ENCODE measurements around the gene USO1. TPM values are rescaled to one million over a fixed set of nuclear protein-coding genes. Genes with fewer than 3 reads are reported as not detected.
A peak's percentile ranks its signal among the peaks of the same experiment; 100 is the strongest.

The USO1 gene
- total and polyA plus RNA-seq, 2 experiments from 2014 or later, result 74.2 to 117 TPM

DNA sequence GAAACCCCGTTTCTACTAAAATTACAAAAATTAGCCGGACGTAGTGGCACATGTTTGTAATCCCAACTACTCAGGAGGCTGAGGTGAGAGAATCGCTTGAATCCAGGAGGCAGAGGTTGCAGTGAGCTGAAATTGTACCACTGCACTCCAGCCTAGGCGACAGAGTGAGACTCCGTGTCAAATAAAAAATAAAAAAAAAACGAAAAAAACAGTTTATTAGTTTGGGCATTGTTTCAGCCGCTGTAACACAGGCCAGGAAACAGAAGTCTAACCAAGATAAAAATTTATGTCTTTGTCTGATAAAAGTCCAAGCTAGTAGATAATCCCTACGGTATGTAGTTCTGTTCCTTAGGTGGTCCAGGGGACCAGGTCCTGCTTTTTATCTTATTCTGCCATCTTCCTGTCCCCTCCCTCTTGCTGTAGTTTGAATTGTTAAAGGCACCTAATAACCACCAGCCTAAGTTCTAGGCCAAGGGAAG lies 21.4 kb downstream of the USO1 start:
- in situ Hi-C loops (cut with MboI), result no loop called here
- peaks cover 11% of the 10 kb centered on the region; the same call in 1 of the 2 replicates for H4K20me1 ChIP-seq (ENCODE audit: insufficient read depth)
- no peaks in the 10 kb centered on the region for H3K9me3 ChIP-seq (ENCODE audit: low read depth)
- peaks cover 99% of the 10 kb centered on the region for H3K79me2 ChIP-seq (ENCODE audit: insufficient read depth)
- H3K4me1 ChIP-seq (ENCODE audit: insufficient read depth), result peaks cover 14% of the 10 kb centered on the region
- H3K4me2 ChIP-seq (ENCODE audit: unreplicated experiment), result peak overlapping the region; percentile 45
- no peak overlapping the region for H3K9ac ChIP-seq
- H3F3A ChIP-seq (ENCODE audit: insufficient read depth), result peaks cover 15% of the 10 kb centered on the region; the same call in 1 of the 2 replicates
- H3K9me2 ChIP-seq (ENCODE audit: insufficient read depth), result no peaks in the 10 kb centered on the region
- no peak overlapping the region for H3K4me3 ChIP-seq
- no peak for DNase-seq
- no peaks in the 10 kb centered on the region for H3K36me3 ChIP-seq (ENCODE audit: low read depth)
- H3K27me3 ChIP-seq (replicated peaks; ENCODE audit: insufficient read depth), result no peaks in the 10 kb centered on the region
- peak overlapping the region; percentile 47 for H3K27ac ChIP-seq
- H2AFZ ChIP-seq, result no peak overlapping the region
- 59 to 65% methylated on average over 9 of the region's 9 CpGs for WGBS, 2 experiments (ENCODE audit: low coverage in 1 of 2, low lambda C conversion rate in 2 of 2, missing lambda C conversion rate in 2 of 2)
- TF ChIP-seq EZH2 (IDR thresholded peaks at IDR 0.05; ENCODE audit: insufficient read depth, poor library complexity, severe bottlenecking) (no peak), EZH2phosphoT487 (IDR thresholded peaks at IDR 0.05; ENCODE audit: insufficient read depth, low read depth) (no peak)

DNA sequence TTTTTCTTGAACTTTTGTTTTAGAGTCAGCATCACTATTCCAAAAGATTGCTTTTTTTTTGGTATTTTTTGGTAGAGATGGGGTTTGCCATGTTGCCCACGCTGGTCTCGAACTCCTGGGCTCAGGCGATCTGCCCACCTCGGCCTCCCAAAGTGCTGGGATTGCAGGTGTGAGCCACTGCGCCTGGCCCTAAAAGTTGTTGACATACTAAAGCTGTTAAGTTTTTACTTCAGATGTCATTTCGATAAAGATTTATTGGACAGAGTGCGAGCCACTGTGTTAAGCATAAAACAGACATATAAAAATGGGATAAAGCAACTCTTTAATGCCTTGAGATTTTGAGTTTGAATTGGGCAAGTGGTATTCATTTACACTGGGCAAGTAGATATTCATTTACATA lies 28.3 kb downstream of the USO1 start:
- Histone ChIP-seq H3K4me3 (no peak overlapping the region), H3K4me2 (ENCODE audit: unreplicated experiment) (no peak overlapping the region), H3K9me2 (ENCODE audit: insufficient read depth) (no peaks in the 10 kb centered on the region), H3K9me3 (ENCODE audit: low read depth) (no peaks in the 10 kb centered on the region), H3K27me3 (replicated peaks; ENCODE audit: insufficient read depth) (no peaks in the 10 kb centered on the region), H3F3A (ENCODE audit: insufficient read depth) (peaks cover 7% of the 10 kb centered on the region; the same call in 1 of the 2 replicates), H3K79me2 (ENCODE audit: insufficient read depth) (peaks cover 98% of the 10 kb centered on the region), H4K20me1 (ENCODE audit: insufficient read depth) (no peaks in the 10 kb centered on the region), H2AFZ (no peak overlapping the region), H3K4me1 (ENCODE audit: insufficient read depth) (no peaks in the 10 kb centered on the region), H3K36me3 (ENCODE audit: low read depth) (peaks cover 27% of the 10 kb centered on the region), H3K9ac (no peak overlapping the region), H3K27ac (no peak overlapping the region)
- in situ Hi-C loops (cut with MboI), result no loop called here
- no peak for DNase-seq
- TF ChIP-seq EZH2phosphoT487 (IDR thresholded peaks at IDR 0.05; ENCODE audit: insufficient read depth, low read depth) (no peak), EZH2 (IDR thresholded peaks at IDR 0.05; ENCODE audit: insufficient read depth, poor library complexity, severe bottlenecking) (no peak)
- 94 to 95% methylated on average over 7 of the region's 7 CpGs for WGBS, 2 experiments (ENCODE audit: low coverage in 1 of 2, low lambda C conversion rate in 2 of 2, missing lambda C conversion rate in 2 of 2)

DNA sequence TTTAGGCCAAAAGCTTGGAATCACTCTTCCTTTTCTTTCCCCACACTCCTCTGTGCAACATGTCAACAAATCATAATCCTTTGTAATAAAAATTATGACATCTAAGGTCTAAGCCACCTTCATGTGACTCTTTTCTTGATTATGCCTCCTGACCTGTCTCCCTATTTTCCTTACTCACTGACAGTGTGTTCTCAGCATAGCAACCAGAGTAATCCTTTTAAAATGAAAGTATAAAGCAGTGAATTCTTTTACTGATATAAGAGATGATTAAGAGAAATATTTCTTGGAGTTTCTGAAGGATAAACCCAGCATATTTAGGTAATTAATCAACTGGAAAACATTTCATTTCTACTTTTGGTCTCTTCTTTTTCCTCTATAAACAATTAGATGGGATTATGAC lies 44.7 kb downstream of the USO1 start:
- no peak overlapping the region for H2AFZ ChIP-seq
- H3K9me3 ChIP-seq (ENCODE audit: low read depth), result no peaks in the 10 kb centered on the region
- TF ChIP-seq EZH2phosphoT487 (IDR thresholded peaks at IDR 0.05; ENCODE audit: insufficient read depth, low read depth) (no peak), EZH2 (IDR thresholded peaks at IDR 0.05; ENCODE audit: insufficient read depth, poor library complexity, severe bottlenecking) (no peak)
- no peaks in the 10 kb centered on the region for H4K20me1 ChIP-seq (ENCODE audit: insufficient read depth)
- peaks cover 49% of the 10 kb centered on the region for H3K79me2 ChIP-seq (ENCODE audit: insufficient read depth)
- H3K36me3 ChIP-seq (ENCODE audit: low read depth), result peaks cover 37% of the 10 kb centered on the region
- H3K9ac ChIP-seq, result peak overlapping the region; percentile 59
- peaks cover 24% of the 10 kb centered on the region; the same call in 1 of the 2 replicates for H3F3A ChIP-seq (ENCODE audit: insufficient read depth)
- peak; percentile 55 for DNase-seq
- H3K9me2 ChIP-seq (ENCODE audit: insufficient read depth), result no peaks in the 10 kb centered on the region
- H3K27me3 ChIP-seq (replicated peaks; ENCODE audit: insufficient read depth), result no peaks in the 10 kb centered on the region
- H3K27ac ChIP-seq, result peak overlapping the region; percentile 79
- H3K4me1 ChIP-seq (ENCODE audit: insufficient read depth), result peaks cover 15% of the 10 kb centered on the region
- in situ Hi-C loops (cut with MboI), result no loop called here
- peak overlapping the region; percentile 67 for H3K4me2 ChIP-seq (ENCODE audit: unreplicated experiment)
- peak overlapping the region; percentile 16; the same call in 1 of the 2 replicates for H3K4me3 ChIP-seq

DNA sequence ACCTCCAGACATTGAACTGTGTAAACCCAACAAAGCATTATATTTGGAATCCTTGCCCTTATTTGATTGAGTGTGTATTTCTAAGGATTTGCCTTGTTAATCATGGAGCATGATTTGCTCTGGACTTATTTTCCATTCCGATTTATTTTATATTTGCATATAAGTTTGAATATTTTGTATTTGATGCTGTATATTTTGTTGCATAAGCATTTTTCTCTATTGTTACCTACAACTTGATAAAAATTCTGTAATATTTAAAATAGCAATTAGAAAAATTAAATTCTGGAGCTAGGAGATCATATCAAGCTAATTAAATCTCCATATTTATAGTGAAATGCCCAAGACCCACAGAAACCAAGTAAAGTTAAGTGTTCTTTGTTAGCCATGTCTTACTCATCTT lies 47.2 kb downstream of the USO1 start:
- Histone ChIP-seq H3K36me3 (ENCODE audit: low read depth) (peaks cover 63% of the 10 kb centered on the region), H3K79me2 (ENCODE audit: insufficient read depth) (peaks cover 52% of the 10 kb centered on the region), H2AFZ (no peak overlapping the region), H3K9me2 (ENCODE audit: insufficient read depth) (no peaks in the 10 kb centered on the region), H3K9me3 (ENCODE audit: low read depth) (no peaks in the 10 kb centered on the region), H3K4me2 (ENCODE audit: unreplicated experiment) (no peak overlapping the region), H4K20me1 (ENCODE audit: insufficient read depth) (no peaks in the 10 kb centered on the region), H3K4me3 (no peak overlapping the region), H3K27ac (no peak overlapping the region), H3K4me1 (ENCODE audit: insufficient read depth) (peaks cover 15% of the 10 kb centered on the region), H3F3A (ENCODE audit: insufficient read depth) (peaks cover 24% of the 10 kb centered on the region; the same call in 1 of the 2 replicates), H3K9ac (no peak overlapping the region), H3K27me3 (replicated peaks; ENCODE audit: insufficient read depth) (no peaks in the 10 kb centered on the region)
- 0% methylated on average over 1 of the region's 1 CpG for WGBS, 2 experiments (ENCODE audit: low coverage in 1 of 2, low lambda C conversion rate in 2 of 2, missing lambda C conversion rate in 2 of 2)
- TF ChIP-seq EZH2phosphoT487 (IDR thresholded peaks at IDR 0.05; ENCODE audit: insufficient read depth, low read depth) (no peak), EZH2 (IDR thresholded peaks at IDR 0.05; ENCODE audit: insufficient read depth, poor library complexity, severe bottlenecking) (no peak)
- in situ Hi-C loops (cut with MboI), result no loop called here
- DNase-seq, result no peak

DNA sequence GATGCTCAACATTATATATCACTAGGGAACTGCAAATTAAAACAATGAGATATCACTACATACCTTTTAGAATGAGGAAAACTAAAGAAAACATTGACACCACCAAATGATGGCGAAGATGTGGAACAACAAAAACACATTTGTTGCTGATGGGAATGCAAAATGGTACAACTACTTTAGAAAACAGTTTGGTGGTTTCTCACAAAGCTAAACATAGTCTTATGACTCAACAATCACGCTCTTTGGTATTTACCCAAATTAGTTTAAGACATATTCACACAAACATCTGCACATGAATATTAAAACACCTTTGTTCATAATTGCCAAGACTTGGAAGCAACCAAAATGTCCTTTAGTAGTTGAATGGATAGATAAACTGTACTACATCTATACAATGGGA lies 53.2 kb downstream of the USO1 start:
- DNase-seq, result no peak
- Histone ChIP-seq H3K4me1 (ENCODE audit: insufficient read depth) (peaks cover 15% of the 10 kb centered on the region), H3K27ac (no peak overlapping the region), H3F3A (ENCODE audit: insufficient read depth) (peaks cover 17% of the 10 kb centered on the region), H2AFZ (no peak overlapping the region), H3K36me3 (ENCODE audit: low read depth) (peaks cover 59% of the 10 kb centered on the region), H3K79me2 (ENCODE audit: insufficient read depth) (0 out of 2 replicates have a peak, but pooled peaks cover 20% of the 10 kb centered on the region), H3K9me2 (ENCODE audit: insufficient read depth) (no peaks in the 10 kb centered on the region), H3K9me3 (ENCODE audit: low read depth) (no peaks in the 10 kb centered on the region), H4K20me1 (ENCODE audit: insufficient read depth) (no peaks in the 10 kb centered on the region), H3K4me3 (no peak overlapping the region), H3K9ac (no peak overlapping the region), H3K4me2 (ENCODE audit: unreplicated experiment) (no peak overlapping the region), H3K27me3 (replicated peaks; ENCODE audit: insufficient read depth) (no peaks in the 10 kb centered on the region)
- in situ Hi-C loops (cut with MboI), result no loop called here
- 93% methylated on average over 2 of the region's 2 CpGs for WGBS, 2 experiments (ENCODE audit: low coverage in 1 of 2, low lambda C conversion rate in 2 of 2, missing lambda C conversion rate in 2 of 2)
- no peak for TF ChIP-seq EZH2phosphoT487 (IDR thresholded peaks at IDR 0.05; ENCODE audit: insufficient read depth, low read depth)
- no peak for TF ChIP-seq EZH2 (IDR thresholded peaks at IDR 0.05; ENCODE audit: insufficient read depth, poor library complexity, severe bottlenecking)
